KOPT-K1 (cell line): Measurements from ENCODE around the gene LRRC56.

Experiments used
- H3K27ac ChIP-seq: fragments of 200-600 bp; sonication (generic); 2 replicates; pipeline ENCODE4 v1.5.1; 2016; ENCODE audit warnings: antibody characterized with exemption, mild to moderate bottlenecking, low read depth, low read length; ENCODE audit not compliant: poor library complexity, severe bottlenecking
- H3K36me3 ChIP-seq: fragments of 200-600 bp; sonication (generic); 2 replicates; pipeline ENCODE4 v1.5.1; 2017; ENCODE audit warnings: antibody characterized with exemption, mild to moderate bottlenecking, low read length, moderate library complexity; ENCODE audit not compliant: insufficient read depth
- H3K9me3 ChIP-seq: fragments of 200-600 bp; sonication (generic); 2 replicates; pipeline ENCODE4 v1.5.1; 2017; ENCODE audit warnings: antibody characterized with exemption, low read length, mild to moderate bottlenecking; ENCODE audit not compliant: insufficient read depth, poor library complexity, severe bottlenecking

LRRC56 gene

DNA sequence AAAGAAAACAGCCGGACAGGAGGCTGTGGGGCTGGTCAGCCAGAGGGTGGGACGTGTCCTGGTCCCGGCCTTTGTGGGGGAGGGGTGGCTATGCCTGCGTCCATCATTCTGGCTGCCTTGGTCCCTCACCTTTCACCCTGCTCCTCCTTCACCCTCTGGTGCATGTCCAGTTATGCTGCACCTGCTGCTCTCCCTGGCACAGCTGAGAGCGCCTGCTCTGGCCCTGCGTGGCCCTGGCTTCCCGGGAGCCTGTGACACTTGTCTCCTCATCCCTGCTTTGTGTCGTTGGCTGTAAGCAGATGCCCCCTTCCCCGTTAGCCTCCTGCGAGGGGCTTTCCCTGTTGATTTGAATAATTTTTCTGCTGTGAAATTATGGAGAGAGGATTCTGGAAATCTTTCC is 55.6 kb downstream of the LRRC56 start:
- H3K27ac ChIP-seq = no peak overlapping the region

GRCh38 chr11:593347-593746 is 56.0 kb downstream of the LRRC56 start:
- Histone ChIP-seq H3K27ac (no peak overlapping the region), H3K36me3 (peaks cover 99% of the 10 kb centered on the region)

More for the DNA sequence above, 55.6 kb downstream of the LRRC56 start:
- H3K36me3 ChIP-seq = peaks cover 99% of the 10 kb centered on the region
- no peaks in the 10 kb centered on the region for H3K9me3 ChIP-seq

GRCh38 chr11:595400-595799 is 58.1 kb downstream of the LRRC56 start:
- H3K36me3 ChIP-seq = peaks cover 99% of the 10 kb centered on the region
- H3K9me3 ChIP-seq = no peaks in the 10 kb centered on the region
- no peak overlapping the region for H3K27ac ChIP-seq

More at GRCh38 chr11:593347-593746, 56.0 kb downstream of the LRRC56 start:
- no peaks in the 10 kb centered on the region for H3K9me3 ChIP-seq

- peaks cover 99% of the 10 kb centered on the region for H3K36me3 ChIP-seq
- H3K9me3 ChIP-seq = no peaks in the 10 kb centered on the region
- no peak overlapping the region for H3K27ac ChIP-seq
Observed at GRCh38 chr11:596374-596773, 59.0 kb downstream of the LRRC56 start.

DNA sequence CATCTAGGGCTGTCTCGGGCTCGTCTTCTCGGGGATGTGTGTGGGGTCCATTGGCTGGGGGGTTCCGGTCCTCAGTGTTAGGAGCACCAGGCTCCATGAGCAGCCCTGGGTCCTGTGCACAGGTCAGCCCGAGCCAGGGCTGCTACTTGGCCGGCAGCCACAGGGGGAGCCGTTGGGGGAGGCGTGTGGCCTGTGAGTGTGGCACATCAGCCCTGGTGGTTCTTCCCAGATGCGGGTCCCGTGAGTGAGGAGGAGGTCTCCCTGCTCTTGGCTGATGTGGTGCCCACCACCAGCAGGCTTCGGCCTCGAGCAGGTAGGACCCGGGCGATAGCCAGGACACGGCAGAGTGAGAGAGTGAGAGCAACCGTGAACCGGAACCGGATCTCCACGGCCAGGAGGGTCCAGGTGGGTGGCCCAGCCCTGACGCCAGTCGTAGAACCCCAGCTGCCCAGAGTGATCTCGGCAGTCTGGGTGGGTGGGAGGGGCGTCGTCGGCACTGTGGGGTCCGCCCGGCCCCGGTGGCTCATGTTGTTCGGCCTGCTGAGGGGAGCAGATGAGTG is 59.9 kb downstream of the LRRC56 start:
- H3K27ac ChIP-seq = no peak overlapping the region
- H3K36me3 ChIP-seq = peaks cover 99% of the 10 kb centered on the region
- H3K9me3 ChIP-seq = no peaks in the 10 kb centered on the region

- H3K36me3 ChIP-seq = peaks cover 99% of the 10 kb centered on the region
- no peaks in the 10 kb centered on the region for H3K9me3 ChIP-seq
- no peak overlapping the region for H3K27ac ChIP-seq
Observed at GRCh38 chr11:598005-598680, 60.8 kb downstream of the LRRC56 start.

- H3K9me3 ChIP-seq = no peaks in the 10 kb centered on the region
- H3K36me3 ChIP-seq = peaks cover 99% of the 10 kb centered on the region
- no peak overlapping the region for H3K27ac ChIP-seq
Observed at GRCh38 chr11:601573-602245, 64.4 kb downstream of the LRRC56 start.

DNA sequence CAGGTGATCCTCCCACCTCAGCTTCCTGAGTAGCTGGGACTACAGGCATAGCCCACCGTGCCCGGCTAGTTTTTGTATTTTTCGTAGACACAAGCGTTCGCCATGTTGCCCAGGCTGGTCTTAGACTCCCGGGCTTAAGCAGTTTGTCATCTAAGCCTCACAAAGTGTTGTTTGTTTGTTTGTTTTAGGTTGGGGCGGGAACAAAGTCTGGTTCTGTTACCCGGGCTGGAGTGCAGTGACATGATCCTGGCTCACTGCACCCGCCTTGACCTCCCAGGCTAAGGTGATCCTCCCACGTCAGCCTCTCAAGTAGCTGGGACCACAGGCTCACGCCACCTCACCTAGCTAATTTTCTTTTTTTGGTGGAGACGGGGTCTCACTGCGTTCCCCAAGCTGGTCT is 65.8 kb downstream of the LRRC56 start:
- H3K9me3 ChIP-seq = no peaks in the 10 kb centered on the region
- H3K36me3 ChIP-seq = peaks cover 99% of the 10 kb centered on the region

More for the DNA sequence above, 65.8 kb downstream of the LRRC56 start:
- H3K27ac ChIP-seq = no peak overlapping the region
